Subcutaneous adipose tissue (tissue), 4 donors: ENCODE results near the gene THAP8. TPM values are rescaled to one million over a fixed set of nuclear protein-coding genes. Genes with fewer than 3 reads are reported as not detected.

Experiments
- total RNA-seq, 4 donors: library from RNA; depleted of rRNA; stranded (reverse); fragments of >200 nt; gene quantifications; one replicate each; pipeline ENCODE4 v1.1.0, GENCODE V29; 2016
- TF ChIP-seq, protein P1 (sequence below): fragments of 450-650 bp; IDR thresholded peaks from one replicate; pipeline ENCODE4 v1.5.1; 2016; ENCODE audit warnings: low read depth, mild to moderate bottlenecking, control low read depth, antibody characterized with exemption, moderate library complexity

Gene THAP8
- total RNA-seq, 4 donors from 2014 or later, result 2.9 to 10.5 (median 9.3) TPM

DNA sequence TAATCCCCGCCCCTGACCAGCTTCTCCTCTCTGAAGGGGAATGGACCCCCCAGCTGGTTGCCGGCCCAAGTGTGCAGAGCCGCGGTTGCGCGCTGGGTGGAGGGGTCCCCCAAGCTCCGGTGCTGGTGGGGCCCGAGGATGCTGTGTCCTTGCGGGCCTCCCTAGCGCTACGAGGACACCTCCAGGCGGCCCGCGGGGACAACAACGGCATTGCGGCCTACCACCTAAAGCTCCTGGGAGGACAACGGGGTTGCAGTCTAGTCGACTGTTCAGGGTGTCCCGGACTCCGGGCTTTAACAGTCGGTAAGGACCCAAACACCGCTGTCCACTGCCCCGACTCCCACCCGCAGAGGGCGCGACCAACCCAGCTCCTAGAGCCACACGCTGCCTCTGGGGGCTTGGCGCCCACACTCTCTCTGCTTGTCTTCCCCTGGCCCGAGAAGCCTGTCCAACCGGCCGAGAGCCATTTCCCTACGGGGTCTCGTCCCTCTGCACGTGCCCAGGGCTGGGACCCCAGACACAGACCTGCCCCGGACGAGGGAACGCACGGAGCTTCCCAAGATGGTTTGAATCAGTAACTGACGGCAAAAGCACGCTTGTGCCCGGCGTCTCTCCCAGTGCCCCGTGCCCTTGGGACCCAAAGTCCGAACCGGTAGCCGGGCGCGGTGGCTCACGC lies 60.0 kb downstream of the THAP8 start:
- TF ChIP-seq, protein P1, sequence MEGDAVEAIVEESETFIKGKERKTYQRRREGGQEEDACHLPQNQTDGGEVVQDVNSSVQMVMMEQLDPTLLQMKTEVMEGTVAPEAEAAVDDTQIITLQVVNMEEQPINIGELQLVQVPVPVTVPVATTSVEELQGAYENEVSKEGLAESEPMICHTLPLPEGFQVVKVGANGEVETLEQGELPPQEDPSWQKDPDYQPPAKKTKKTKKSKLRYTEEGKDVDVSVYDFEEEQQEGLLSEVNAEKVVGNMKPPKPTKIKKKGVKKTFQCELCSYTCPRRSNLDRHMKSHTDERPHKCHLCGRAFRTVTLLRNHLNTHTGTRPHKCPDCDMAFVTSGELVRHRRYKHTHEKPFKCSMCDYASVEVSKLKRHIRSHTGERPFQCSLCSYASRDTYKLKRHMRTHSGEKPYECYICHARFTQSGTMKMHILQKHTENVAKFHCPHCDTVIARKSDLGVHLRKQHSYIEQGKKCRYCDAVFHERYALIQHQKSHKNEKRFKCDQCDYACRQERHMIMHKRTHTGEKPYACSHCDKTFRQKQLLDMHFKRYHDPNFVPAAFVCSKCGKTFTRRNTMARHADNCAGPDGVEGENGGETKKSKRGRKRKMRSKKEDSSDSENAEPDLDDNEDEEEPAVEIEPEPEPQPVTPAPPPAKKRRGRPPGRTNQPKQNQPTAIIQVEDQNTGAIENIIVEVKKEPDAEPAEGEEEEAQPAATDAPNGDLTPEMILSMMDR, result no peak

DNA sequence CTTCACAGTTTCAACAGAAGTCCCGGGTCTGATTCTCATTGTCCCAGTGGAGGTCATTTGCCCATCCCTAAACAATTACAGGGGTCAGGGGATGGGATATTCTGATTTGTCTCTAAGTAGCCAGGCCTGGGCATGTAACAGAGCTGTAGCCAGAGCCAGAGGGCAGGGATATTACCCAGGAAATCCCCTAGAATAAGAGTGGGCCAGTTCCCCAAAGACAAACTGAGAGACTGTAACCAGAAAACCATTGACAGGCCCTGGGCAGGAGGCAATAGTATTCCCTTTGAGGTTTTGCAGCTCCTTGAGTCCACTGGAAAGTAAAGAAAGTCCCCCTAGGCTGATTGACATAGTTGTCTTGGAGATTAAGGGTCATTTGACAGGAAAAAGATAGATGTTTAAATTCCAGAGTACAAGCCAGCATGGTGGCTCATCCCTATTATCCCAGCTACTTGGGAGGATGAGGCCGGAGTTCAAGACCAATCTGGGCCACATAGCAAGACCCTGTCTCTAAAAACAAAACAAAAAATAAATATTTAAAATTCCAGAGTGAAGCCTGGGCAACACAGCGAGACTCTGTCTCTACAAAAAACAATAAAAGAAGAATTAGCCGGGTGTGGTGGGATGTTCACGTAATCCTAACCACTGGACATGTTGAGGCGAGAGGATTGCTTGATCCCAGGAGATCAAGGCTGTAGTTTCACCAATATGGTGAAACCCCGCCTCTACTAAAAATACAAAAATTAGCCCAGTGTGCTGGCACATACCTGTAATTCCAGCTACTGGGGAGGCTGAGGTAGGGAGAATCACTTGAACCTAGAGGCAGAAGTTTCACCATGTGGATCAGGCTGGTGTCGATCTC lies 60.9 kb downstream of the THAP8 start:
- TF ChIP-seq, protein P1, result no peak

DNA sequence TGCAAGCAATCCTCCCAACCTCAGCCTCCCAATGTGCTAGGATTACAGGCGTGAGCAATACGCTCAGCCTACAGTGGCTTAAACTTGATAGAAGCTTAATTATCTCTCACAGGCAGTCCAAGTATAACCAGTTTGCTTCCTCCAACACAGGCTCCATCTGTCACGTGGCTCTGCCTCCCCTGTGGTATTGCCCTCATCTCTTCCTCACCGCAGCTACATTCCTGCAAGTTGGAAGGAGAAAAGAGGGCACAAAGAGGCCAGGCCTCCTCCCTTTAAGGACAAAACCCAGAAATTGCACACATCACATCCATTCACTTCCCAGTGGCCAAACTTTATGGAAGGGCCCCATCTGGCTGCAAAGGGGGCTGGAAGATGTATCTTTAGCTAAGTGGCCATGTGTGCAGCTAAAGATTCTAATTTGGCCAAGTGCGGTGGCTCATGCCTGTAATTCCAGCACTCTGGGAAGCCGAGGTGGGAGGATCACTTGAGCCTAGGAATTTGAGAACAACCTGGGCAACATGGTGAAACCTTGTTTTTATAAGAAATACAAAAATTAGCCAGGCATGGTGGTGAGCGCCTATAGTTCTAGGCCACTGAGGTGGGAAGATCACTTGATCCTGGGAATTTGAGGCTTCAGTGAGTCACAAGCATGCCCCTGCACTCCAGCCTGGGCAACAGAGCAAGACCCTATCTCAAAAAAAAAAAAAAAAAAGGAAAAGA lies 62.2 kb downstream of the THAP8 start:
- TF ChIP-seq, protein P1, result no peak

DNA sequence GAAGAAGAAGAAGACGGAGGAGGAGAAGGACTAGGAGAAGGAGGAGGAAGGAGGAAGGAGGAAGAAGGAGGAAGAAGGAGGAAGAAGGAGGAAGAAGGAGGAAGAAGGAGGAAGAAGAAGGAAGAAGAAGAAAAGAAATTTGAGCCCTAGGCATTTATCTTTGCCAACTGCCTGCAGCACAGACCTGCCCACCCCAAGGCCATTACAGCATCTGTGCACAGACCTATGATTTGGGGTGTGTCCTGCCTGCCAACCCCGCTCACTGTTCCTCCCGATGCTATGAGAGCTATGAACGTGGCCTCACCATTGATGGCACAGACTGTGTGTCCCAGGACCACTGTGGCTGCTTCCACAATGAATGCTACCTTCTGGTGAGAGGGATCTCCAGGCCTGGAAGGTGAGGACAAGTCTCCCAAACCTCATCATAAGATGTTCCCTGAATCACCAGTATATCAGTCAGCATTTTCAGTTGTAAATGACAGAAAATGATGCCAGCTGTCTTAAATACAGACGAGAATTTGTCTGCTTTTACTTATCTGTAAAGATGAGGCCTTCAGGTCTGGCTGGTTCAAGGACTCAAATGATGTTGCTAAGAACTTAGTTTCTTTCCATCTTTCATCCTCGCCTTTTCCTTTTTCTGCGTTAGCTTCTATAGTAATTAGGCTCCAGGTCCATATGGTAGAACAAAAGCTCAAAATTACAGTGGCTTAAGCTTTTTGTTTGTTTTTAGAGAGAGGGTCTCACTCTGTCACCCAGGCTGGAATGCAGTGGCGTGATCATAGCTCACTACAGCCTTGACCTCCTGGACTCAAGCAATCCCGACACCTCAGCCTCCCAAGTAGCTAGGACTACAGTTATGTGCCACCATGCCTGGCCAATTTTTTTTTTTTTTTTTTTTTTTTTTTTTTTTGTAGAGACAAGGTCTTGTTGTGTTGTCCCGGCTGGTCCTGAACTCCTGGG lies 63.0 kb downstream of the THAP8 start:
- TF ChIP-seq, protein P1, result no peak

DNA sequence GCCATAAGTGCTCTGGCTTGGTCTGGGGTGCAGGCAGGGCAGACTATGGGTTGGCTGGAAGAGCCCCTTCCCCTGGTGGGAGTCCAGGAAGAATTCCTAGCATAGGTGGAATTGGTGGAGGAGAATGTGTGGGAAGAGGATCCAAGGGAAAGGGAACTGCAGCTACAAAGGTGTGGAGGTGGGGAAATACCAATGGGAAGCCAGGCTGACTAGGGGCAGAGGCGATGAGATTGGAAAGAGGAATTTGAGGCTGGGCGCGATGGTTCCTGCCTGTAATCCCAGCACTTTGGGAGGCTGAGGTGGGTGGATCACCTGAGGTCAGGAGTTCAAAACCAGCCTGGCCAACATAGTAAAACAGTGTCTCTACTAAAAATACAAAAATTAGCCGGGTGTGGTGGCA lies 63.9 kb downstream of the THAP8 start:
- TF ChIP-seq, protein P1, result no peak

DNA sequence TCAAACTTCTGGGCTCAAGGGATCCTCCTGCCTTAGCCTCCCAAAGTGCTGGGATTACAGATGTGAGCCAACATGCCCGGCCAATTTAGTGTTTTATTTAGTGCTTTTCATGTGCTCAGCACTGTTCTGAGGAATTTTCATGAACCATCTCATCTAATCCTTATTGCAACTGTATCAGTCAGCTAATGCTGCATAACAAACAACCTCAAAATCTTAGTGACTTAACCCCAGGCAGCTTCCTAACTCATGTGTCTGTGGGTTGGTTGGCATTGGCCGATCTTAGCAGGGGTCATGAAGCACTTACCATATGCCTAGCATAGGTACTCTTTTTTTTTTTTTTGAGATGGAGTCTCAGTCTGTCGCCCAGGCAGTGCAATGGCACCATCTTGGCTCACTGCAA lies 65.3 kb downstream of the THAP8 start:
- TF ChIP-seq, protein P1, result no peak
